H9 (cell line): ENCODE results near the gene NDUFV3. TPM values are rescaled to one million over a fixed set of nuclear protein-coding genes. Genes with fewer than 3 reads are reported as not detected.

ENCODE experiments used
- DNase-seq: peaks from one replicate; pipeline ENCODE4 v3.0.0-alpha.2; 2017
- H2AFZ ChIP-seq: one replicate; pipeline ENCODE4 v1.6.1; 2013; ENCODE audit warnings: mild to moderate bottlenecking, low read length, control low read depth, moderate library complexity
- H2AK5ac ChIP-seq: 2 replicates; pipeline ENCODE4 v1.6.1; 2013; ENCODE audit warnings: low read length, control low read depth, mixed read lengths; ENCODE audit not compliant: insufficient read length
- H2BK120ac ChIP-seq: one replicate; pipeline ENCODE4 v1.6.1; 2013; ENCODE audit warnings: low read depth, mild to moderate bottlenecking, low read length, control low read depth, inconsistent platforms; ENCODE audit not compliant: poor library complexity, severe bottlenecking
- H2BK12ac ChIP-seq: 2 replicates; pipeline ENCODE4 v1.6.1; 2013; ENCODE audit warnings: low read length, control low read depth, mixed read lengths, low read depth; ENCODE audit not compliant: insufficient read length
- H2BK15ac ChIP-seq: 2 replicates; pipeline ENCODE4 v1.6.1; 2013; ENCODE audit warnings: low read depth, low read length, control low read depth
- H2BK20ac ChIP-seq: one replicate; pipeline ENCODE4 v1.6.1; 2013; ENCODE audit warnings: low read depth, mild to moderate bottlenecking, low read length, control low read depth, inconsistent platforms; ENCODE audit not compliant: poor library complexity, severe bottlenecking
- H2BK5ac ChIP-seq: 2 replicates; pipeline ENCODE4 v1.6.1; 2013; ENCODE audit warnings: low read length, control low read depth, mixed read lengths; ENCODE audit not compliant: insufficient read length
- H3K14ac ChIP-seq: 2 replicates; pipeline ENCODE4 v1.6.1; 2013; ENCODE audit warnings: low read length, control low read depth; ENCODE audit not compliant: insufficient read depth
- H3K18ac ChIP-seq: 2 replicates; pipeline ENCODE4 v1.6.1; 2013; ENCODE audit warnings: low read depth, mild to moderate bottlenecking, mixed read lengths, low read length, control low read depth; ENCODE audit not compliant: insufficient read length
- H3K23ac ChIP-seq: 2 replicates; pipeline ENCODE4 v1.6.1; 2013; ENCODE audit warnings: low read length, control low read depth, mixed read lengths, low read depth; ENCODE audit not compliant: insufficient read length
- H3K23me2 ChIP-seq: 2 replicates; pipeline ENCODE4 v1.6.1; 2013; ENCODE audit warnings: low read depth, mild to moderate bottlenecking, mixed read lengths, low read length, control low read depth; ENCODE audit not compliant: insufficient read length, poor library complexity, severe bottlenecking
- H3K27ac ChIP-seq: 2 replicates; pipeline ENCODE4 v1.5.1; 2013; ENCODE audit warnings: low read length, control low read depth, mixed read lengths, low read depth; ENCODE audit not compliant: insufficient read length
- H3K27me3 ChIP-seq: 2 replicates; pipeline ENCODE4 v1.6.1; 2013; ENCODE audit warnings: low read length, control low read depth, inconsistent platforms; ENCODE audit not compliant: insufficient read depth
- H3K4ac ChIP-seq: 2 replicates; pipeline ENCODE4 v1.6.1; 2013; ENCODE audit warnings: low read depth, mild to moderate bottlenecking, control low read depth, inconsistent platforms, low read length, moderate library complexity
- H3K4me1 ChIP-seq: 2 replicates; pipeline ENCODE4 v1.6.1; 2013; ENCODE audit warnings: low read length, control low read depth, inconsistent platforms; ENCODE audit not compliant: insufficient read depth
- H3K4me2 ChIP-seq: 2 replicates; pipeline ENCODE4 v1.6.1; 2013; ENCODE audit warnings: low read length, control low read depth, mixed read lengths; ENCODE audit not compliant: insufficient read length, insufficient read depth
- H3K56ac ChIP-seq: 2 replicates; pipeline ENCODE4 v1.6.1; 2013; ENCODE audit warnings: low read depth, mild to moderate bottlenecking, mixed read lengths, low read length, control low read depth; ENCODE audit not compliant: insufficient read length
- H3K79me1 ChIP-seq: 2 replicates; pipeline ENCODE4 v1.6.1; 2013; ENCODE audit warnings: low read depth, mild to moderate bottlenecking, moderate library complexity, low read length, control low read depth, inconsistent platforms; ENCODE audit not compliant: insufficient read depth, poor library complexity, severe bottlenecking
- H3K79me2 ChIP-seq: 2 replicates; pipeline ENCODE4 v1.6.1; 2013; ENCODE audit warnings: low read length, control low read depth, inconsistent platforms; ENCODE audit not compliant: insufficient read depth
- H3K9ac ChIP-seq: 2 replicates; pipeline ENCODE4 v1.6.1; 2013; ENCODE audit warnings: low read length, control low read depth, mixed read lengths; ENCODE audit not compliant: insufficient read length; ENCODE audit errors: extremely low read depth
- H3K9me3 ChIP-seq: one replicate; pipeline ENCODE4 v1.6.1; 2013; ENCODE audit warnings: low read depth, low read length, inconsistent platforms; ENCODE audit not compliant: control insufficient read depth
- H3T11ph ChIP-seq: one replicate; pipeline ENCODE4 v1.6.1; 2013; ENCODE audit warnings: mild to moderate bottlenecking, low read length, control low read depth, inconsistent platforms
- H4K20me1 ChIP-seq: one replicate; pipeline ENCODE4 v1.6.1; 2013; ENCODE audit not compliant: control insufficient read depth, insufficient read length, insufficient read depth
- H4K5ac ChIP-seq: 2 replicates; pipeline ENCODE4 v1.6.1; 2013; ENCODE audit warnings: low read depth, mild to moderate bottlenecking, mixed read lengths, low read length, control low read depth; ENCODE audit not compliant: insufficient read length
- H4K8ac ChIP-seq: replicated peaks from 2 replicates; pipeline ENCODE4 v1.6.1; 2013; ENCODE audit warnings: low read length, control low read depth, mixed read lengths, low read depth; ENCODE audit not compliant: insufficient read length
- H4K91ac ChIP-seq: 2 replicates; pipeline ENCODE4 v1.6.1; 2013; ENCODE audit warnings: low read depth, mild to moderate bottlenecking, moderate library complexity, mixed read lengths, low read length, control low read depth; ENCODE audit not compliant: insufficient read length
- H3K27ac Mint-ChIP-seq, 3 experiments: 2 replicates in 2 of 3; 3 replicates in 1 of 3; pipeline ENCODE4 v1.8.0; 2020 to 2021; ENCODE audit warnings: mixed read lengths in 3 of 3, mild to moderate bottlenecking in 1 of 3, moderate library complexity in 1 of 3
- H3K27me3 Mint-ChIP-seq: 2 replicates; pipeline ENCODE4 v1.8.0; 2021; ENCODE audit warnings: low read depth, mild to moderate bottlenecking, moderate library complexity, mixed read lengths
- H3K36me3 Mint-ChIP-seq, 3 experiments: 2 replicates in 2 of 3; 3 replicates in 1 of 3; pipeline ENCODE4 v1.8.0; 2020 to 2021; ENCODE audit warnings: low read depth in 3 of 3, mixed read lengths in 3 of 3; ENCODE audit not compliant: insufficient read depth in 1 of 3
- H3K4me1 Mint-ChIP-seq, 2 experiments: 2 replicates each; pipeline ENCODE4 v1.8.0; 2020; ENCODE audit warnings: mixed read lengths in 2 of 2
- H3K4me3 Mint-ChIP-seq, 2 experiments: 2 replicates in 1 of 2; 3 replicates in 1 of 2; pipeline ENCODE4 v1.8.0; 2020 to 2021; ENCODE audit warnings: mild to moderate bottlenecking in 2 of 2, mixed read lengths in 2 of 2, moderate library complexity in 1 of 2
- H3K9me3 Mint-ChIP-seq, 2 experiments: 2 replicates in 1 of 2; 3 replicates in 1 of 2; pipeline ENCODE4 v1.8.0; 2020; ENCODE audit warnings: mild to moderate bottlenecking in 2 of 2, mixed read lengths in 2 of 2, moderate library complexity in 1 of 2
- CTCF ChIP-seq: fragments of 200-600 bp; sonication (generic); conservative IDR thresholded peaks from 3 replicates; pipeline ENCODE4 v1.8.0; 2021; ENCODE audit warnings: antibody characterized with exemption, mild to moderate bottlenecking
- WGBS: extraction: QIAGEN DNeasy Blood & Tissue Kit; methylation state at CpG from one replicate; pipeline ENCODE4 v1.1.7; 2013; ENCODE audit warnings: missing lambda C conversion rate, low lambda C conversion rate, mixed read lengths; ENCODE audit not compliant: insufficient read length; ENCODE audit errors: extremely low coverage; 5-methylcytosine and 5-hydroxymethylcytosine counted together
- total RNA-seq: library from RNA; stranded (reverse); gene quantifications from 2 replicates; pipeline ENCODE4 v1.2.1, GENCODE V29; 2021

Gene NDUFV3
- total RNA-seq, 1 experiment from 2014 or later = 35.6 TPM

GRCh38 chr21:42850463-42850862 lies 42.6 kb upstream of the NDUFV3 start:
- no peak overlapping the region for H3K56ac ChIP-seq
- no peak overlapping the region for H3K23ac ChIP-seq
- H3K9ac ChIP-seq = no peak overlapping the region
- H4K20me1 ChIP-seq = no peaks in the 10 kb centered on the region
- no CpG with 5 or more reads among the region's 10 CpGs for WGBS
- H3K79me2 ChIP-seq = peaks cover 4% of the 10 kb centered on the region
- H4K8ac ChIP-seq = no peak overlapping the region
- no peaks in the 10 kb centered on the region for H3K9me3 Mint-ChIP-seq
- H3K27ac Mint-ChIP-seq = no peak overlapping the region
- H4K5ac ChIP-seq = no peak overlapping the region
- H4K91ac ChIP-seq = no peak overlapping the region
- H3K4me1 Mint-ChIP-seq = no peaks in the 10 kb centered on the region
- no peak overlapping the region for H3K14ac ChIP-seq
- no peak overlapping the region for H3K18ac ChIP-seq
- H2BK120ac ChIP-seq = no peak overlapping the region
- no peak overlapping the region for H2AK5ac ChIP-seq
- no peak overlapping the region for H3K4ac ChIP-seq
- no peak overlapping the region for H3K27ac ChIP-seq
- DNase-seq = no peak
- H3K27me3 Mint-ChIP-seq = no peaks in the 10 kb centered on the region
- H3T11ph ChIP-seq = no peak overlapping the region
- H2BK15ac ChIP-seq = no peak overlapping the region
- no peak overlapping the region for H2BK20ac ChIP-seq
- H2BK5ac ChIP-seq = no peak overlapping the region
- no peaks in the 10 kb centered on the region for H3K4me1 ChIP-seq
- H2BK12ac ChIP-seq = no peak overlapping the region
- H3K27me3 ChIP-seq = no peaks in the 10 kb centered on the region
- H3K9me3 ChIP-seq = no peaks in the 10 kb centered on the region
- H3K4me2 ChIP-seq = no peak overlapping the region
- TF ChIP-seq CTCF = no peak
- H2AFZ ChIP-seq = no peak overlapping the region
- H3K23me2 ChIP-seq = no peaks in the 10 kb centered on the region
- peaks cover 57 to 93% (median 91%) of the 10 kb centered on the region in 3 experiments for H3K36me3 Mint-ChIP-seq
- H3K4me3 Mint-ChIP-seq = no peak overlapping the region
- H3K79me1 ChIP-seq = peaks cover 3% of the 10 kb centered on the region
